NCI-H2196 treated with DMSO at 0.1 percent for 48 hours (cell line): Measurements from ENCODE around the gene WDR64.
"Not testable (repeated sequence)": the region's sequence is repeated elsewhere in the genome, so short reads cannot be mapped to it uniquely, and the experiment has no call there.

ENCODE experiments used
- DNase-seq: peaks from one replicate; lab custom pipeline; 2025; ENCODE audit not compliant: unreplicated experiment; lab: John Stamatoyannopoulos, UW

WDR64 gene

DNA sequence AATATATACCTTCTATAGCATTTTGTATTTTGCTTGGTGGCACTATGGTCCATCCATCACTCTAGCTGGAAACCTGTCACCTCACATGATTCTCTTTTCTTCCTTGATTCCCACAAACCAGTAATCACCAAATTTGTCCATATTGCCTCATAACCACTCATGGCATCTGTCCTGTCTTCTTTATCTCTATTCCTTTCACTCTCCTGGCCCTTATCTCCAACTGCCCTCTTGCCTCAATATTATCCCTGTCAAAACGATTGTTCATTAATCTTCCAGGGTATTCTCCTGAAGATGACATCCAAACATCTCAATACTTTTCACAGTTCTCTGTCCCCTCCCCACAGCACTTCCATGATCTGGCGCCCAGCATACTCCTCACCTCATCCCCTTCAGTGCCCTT lies 46.1 kb downstream of the WDR64 start:
- no peak for DNase-seq

- no peak for DNase-seq
These were observed 49.6 kb downstream of the WDR64 start for GRCh38 chr1:241701483-241702295.

DNA sequence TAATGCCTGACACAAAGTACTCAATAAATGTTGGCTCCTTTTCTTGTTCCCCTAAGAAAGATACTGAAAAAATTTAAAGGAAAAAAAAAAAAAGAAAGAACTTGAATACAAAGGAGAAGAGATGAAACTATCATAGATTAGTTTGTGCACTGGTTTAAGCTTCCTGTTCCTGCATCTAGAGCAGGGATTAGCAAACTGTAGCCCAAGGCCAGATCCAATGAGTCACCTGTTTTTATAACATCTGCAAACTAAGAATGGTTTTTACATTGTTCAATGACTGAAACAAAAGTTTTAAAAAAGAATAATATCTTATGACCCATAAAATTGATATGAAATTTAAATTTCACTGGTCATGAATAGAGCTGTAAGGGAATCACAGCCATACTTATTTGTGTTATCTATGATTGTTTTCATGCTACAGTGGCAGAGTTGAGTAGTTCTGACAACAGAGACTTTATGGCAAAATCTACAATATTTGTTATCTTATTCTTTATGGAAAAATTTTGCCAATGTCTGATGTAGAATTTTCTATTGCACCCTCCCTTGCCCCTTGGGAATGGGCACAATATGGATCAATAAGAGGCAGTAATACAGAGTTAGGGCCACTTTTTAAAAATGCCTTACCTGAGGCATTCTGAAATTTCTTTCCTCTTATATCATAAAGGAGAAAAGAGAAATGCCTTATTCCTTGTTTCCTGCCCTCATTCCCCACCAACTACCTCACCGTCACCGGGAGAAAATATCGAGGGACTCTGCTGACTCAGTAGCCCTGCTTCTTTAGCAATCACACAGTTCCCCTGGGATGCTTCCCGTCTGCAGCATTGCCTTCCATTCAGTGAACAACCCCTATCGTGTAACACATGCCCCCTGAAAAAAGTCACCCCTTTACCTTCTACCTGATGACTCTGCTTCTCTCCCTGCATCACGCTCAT lies 50.6 kb downstream of the WDR64 start:
- DNase-seq, result no peak

- not testable (repeated sequence) for DNase-seq
These were observed 51.7 kb downstream of the WDR64 start for GRCh38 chr1:241703739-241704138.

DNA sequence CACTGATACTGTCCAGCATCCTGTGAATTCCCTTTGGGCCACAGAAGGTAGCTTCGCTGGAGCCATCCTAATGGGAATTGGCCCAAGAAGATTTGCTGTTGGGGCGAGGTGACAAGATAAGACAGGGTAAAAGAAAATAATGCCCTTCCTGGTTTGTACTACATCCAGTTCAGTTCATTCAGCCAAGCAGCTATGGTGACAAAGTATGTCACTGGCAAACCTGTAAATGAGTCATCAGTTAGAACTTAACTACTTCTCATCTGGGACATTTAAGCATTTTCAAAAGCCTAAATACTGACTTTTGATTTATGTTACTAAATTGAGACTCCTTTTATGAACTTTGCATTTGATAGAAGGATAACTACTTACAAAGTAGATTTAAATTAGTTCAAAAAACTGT lies 54.2 kb downstream of the WDR64 start:
- DNase-seq, result no peak

- DNase-seq, result no peak
These were observed 54.9 kb downstream of the WDR64 start for GRCh38 chr1:241706967-241707366.

GRCh38 chr1:241707442-241707841 lies 55.4 kb downstream of the WDR64 start:
- DNase-seq, result no peak

GRCh38 chr1:241711326-241711725 lies 59.2 kb downstream of the WDR64 start:
- DNase-seq, result no peak

GRCh38 chr1:241713316-241713715 lies 61.2 kb downstream of the WDR64 start:
- no peak for DNase-seq

GRCh38 chr1:241714321-241715218 lies 62.5 kb downstream of the WDR64 start:
- DNase-seq, result no peak

DNA sequence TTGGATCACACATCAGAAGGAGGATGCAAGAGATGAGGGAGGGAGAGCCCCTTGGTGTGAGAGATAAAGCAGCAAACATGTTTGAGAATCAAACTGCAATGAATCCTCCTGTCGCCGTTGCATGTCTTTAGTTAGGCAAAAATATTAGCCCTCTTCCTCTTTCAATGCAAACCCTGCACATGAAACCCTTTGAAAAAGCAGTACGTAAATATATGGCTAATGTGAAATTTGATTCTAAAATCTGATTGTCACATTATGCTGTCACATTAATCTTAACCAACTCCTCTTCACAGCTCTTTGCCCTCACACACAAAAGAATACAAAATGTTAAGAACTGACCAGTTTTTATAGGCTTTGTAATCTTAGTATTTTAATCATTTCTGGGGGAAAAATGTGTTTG lies 63.4 kb downstream of the WDR64 start:
- DNase-seq, result no peak

DNA sequence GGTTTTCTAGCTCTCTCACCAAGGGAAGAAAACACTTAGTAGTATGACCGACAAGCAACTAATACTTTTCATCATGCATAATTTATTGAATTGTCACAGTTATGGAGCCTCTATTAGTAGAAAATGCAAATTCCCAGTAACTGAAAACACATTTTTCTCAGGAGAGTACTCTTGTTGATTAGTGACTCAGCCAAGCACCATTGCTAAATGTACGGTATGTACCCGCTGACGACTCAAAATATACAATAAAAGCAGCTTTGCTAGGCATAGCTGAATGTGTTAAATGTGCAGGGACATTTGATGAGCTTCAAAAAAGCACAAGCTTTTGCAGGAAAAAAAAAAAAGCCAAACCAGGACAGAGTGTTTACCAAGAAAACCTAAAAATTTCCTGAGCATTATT lies 63.9 kb downstream of the WDR64 start:
- no peak for DNase-seq

- DNase-seq, result no peak
These were observed 65.0 kb downstream of the WDR64 start for GRCh38 chr1:241716915-241717656.

DNA sequence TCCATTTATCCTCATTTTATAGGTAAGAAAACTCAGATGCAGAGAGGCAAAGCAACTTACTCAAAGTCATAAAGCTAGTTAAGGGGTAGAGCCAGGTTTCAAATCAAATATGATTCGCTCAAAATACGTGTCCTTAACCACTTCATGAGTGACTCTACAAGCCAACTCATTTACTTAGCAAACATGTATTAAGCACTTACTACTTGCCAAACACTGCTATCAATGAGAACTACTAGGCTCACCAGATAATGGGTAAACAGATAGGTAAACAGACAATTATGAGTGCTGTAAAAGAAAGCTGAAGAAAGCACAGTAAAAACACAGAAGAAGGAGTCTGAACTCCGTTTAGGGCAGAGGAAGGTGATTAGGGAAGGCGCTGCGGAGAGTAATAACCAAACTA lies 65.9 kb downstream of the WDR64 start:
- no peak for DNase-seq

DNA sequence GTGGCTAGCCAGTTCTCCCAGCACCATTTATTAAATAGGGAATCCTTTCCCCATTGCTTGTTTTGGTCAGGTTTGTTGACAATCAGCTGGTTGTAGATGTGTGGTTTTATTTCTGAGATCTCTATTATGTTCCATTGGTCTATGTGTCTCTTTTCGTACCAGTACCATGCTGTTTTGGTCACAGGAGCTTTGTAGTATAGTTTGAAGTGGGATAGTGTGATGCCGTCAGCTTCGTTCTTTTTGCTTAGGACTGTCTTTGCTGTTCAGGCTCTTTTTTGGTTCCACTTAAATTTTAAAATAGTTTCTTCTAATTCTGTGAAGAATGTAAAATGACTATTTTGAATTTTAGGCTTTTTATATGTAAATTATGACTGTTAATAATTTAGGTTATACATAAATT lies 68.9 kb downstream of the WDR64 start:
- DNase-seq, result no peak

- DNase-seq, result no peak
These were observed 70.9 kb downstream of the WDR64 start for GRCh38 chr1:241722947-241723346.

DNA sequence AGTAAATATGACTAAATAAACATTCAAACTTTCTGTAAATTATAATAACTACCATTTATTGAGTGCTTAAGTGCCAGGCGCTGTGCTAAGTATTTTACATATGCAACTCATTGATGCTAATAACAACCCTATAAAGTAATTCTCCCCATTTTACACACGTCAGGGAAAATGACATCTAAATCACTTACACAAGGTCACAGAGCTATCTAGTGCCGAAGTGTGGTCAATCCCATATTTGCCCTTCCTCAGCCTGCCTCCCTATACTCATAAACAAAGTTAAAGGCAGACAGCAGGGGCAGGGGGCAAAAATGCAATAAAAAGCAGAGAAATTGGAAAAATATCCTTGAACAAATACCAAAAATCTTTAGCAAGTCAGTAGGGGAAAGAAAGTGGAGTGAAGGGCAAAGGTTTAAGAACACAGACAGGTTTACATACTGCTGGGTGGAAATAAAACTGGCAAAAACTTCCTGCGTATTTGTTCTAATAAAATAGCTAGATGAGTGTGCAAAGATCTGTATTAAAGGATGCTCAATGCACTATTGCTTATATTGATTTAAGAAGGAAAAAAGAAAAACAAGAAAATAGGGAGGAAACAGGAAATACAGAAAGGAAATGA lies 72.8 kb downstream of the WDR64 start:
- DNase-seq, result no peak

DNA sequence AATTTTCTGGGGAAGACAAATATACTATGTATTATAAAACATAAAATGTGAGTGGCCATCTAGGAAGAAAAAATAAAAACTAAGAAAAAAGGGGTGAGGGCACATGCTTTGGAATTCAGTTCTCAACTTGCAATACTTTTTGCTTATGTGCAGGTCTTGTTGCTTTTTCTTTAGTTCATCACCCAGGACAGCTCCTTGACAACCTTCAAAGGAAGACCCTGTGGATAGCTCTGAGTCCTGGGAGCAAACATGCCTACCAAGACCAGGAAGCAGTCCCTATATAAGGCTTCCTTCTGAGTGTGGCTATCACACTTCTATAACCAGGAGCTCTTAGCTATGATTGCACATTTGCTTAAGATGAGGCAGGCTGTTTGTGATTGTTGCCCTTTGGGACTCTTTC lies 78.0 kb downstream of the WDR64 start:
- DNase-seq, result no peak

- DNase-seq, result no peak
These were observed 81.8 kb downstream of the WDR64 start for GRCh38 chr1:241733899-241734298.

- DNase-seq, result no peak
These were observed 82.5 kb downstream of the WDR64 start for GRCh38 chr1:241734533-241734932.
